HG02981 (cell line): ENCODE data around the gene P3H2.

ENCODE experiments used
- ATAC-seq: cut with Tn5 transposase; IDR thresholded peaks from one replicate; pipeline ENCODE4 v1.9.1; 2021; ENCODE audit warnings: mild to moderate bottlenecking, moderate library complexity; ENCODE audit not compliant: unreplicated experiment

P3H2 gene

GRCh38 chr3:189995129-189995528 is 125.6 kb downstream of the P3H2 start:
- no peak for ATAC-seq

GRCh38 chr3:189990826-189991225 is 129.9 kb downstream of the P3H2 start:
- no peak for ATAC-seq

GRCh38 chr3:189988854-189989253 is 131.8 kb downstream of the P3H2 start:
- no peak for ATAC-seq

- no peak for ATAC-seq
These were observed 132.4 kb downstream of the P3H2 start for GRCh38 chr3:189988322-189988721.

DNA sequence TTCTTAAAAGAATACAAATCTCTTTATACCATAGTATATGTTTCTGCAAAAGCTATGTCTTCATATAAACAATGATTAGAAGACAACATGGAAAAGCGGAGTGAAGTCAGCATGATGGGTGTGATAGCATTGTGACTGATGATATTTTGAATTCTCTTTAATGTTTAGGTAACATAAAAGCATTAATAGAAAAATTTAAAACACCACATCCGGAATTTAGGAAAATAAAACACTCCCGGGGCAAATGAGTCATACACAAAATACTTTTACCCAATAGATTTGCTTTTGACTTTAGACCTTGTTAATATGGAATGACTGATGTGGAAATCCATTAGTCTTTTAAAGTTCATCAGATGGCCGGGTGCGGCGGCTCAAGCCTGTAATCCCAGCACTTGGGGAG is 134.7 kb downstream of the P3H2 start:
- ATAC-seq: no peak

- ATAC-seq: no peak
These were observed 137.1 kb downstream of the P3H2 start for GRCh38 chr3:189983612-189984011.

GRCh38 chr3:189982321-189982945 is 138.3 kb downstream of the P3H2 start:
- no peak for ATAC-seq

GRCh38 chr3:189981668-189982067 is 139.0 kb downstream of the P3H2 start:
- ATAC-seq: no peak

DNA sequence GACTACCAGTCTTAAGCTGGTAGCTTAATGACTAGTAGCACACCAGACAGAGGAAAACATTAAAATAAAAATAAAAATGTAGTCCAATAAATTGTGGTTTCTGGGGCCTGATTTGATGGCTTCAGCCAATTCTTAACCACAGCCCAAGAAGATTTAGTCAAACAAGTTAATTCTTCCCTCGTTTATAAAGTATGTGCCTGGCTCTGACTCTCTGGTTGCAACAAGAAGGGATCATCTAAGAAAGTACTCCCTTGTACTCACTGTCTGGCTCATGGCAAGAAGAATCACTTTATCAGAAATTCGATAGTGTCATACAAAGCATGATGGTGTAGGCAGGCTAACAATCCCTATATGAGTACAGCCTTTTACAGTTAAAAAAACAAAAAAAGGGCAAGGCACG is 141.9 kb downstream of the P3H2 start:
- ATAC-seq: no peak

DNA sequence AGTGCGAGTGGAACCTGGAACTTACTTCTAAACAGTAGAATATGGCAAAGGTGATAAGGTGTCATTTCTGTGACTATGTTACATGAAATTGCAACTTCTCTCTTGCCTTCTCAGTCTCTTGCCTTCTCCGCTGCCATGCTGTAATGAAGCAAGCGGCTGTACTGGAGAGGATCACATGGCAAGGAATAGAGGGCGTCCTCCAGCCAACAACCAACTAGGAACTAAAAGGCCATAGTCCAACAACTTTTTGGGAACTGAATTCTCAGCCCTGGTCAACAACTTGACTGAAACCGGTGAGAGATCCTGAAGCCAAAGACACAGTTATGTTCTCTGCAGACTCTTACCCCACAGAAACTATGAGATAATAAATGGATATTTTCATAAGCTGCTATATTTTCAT is 143.5 kb downstream of the P3H2 start:
- no peak for ATAC-seq

GRCh38 chr3:189975391-189975990 is 145.2 kb downstream of the P3H2 start:
- no peak for ATAC-seq

- no peak for ATAC-seq
These were observed 146.3 kb downstream of the P3H2 start for GRCh38 chr3:189974359-189974758.

GRCh38 chr3:189967254-189967865 is 153.3 kb downstream of the P3H2 start:
- ATAC-seq: peak; percentile 78

DNA sequence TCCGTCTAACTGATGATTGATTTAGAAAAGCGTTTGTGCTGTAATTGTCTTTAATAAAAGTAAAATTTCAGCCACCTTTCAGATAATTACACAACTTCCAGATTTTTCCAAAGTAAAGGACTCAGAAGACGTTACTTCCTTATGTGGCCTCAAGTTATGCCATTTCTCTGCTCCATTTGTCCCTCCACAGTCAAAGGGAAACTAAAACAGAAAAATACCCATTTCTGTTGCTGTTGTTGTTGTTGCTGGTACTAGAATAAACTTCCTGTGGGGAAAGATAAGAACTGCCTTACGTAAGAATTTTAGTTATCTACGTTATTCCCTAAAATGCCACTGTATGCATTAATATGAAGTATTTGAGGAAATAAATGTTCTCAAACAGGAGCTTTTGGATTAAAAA is 153.9 kb downstream of the P3H2 start:
- ATAC-seq: peak; percentile 53

DNA sequence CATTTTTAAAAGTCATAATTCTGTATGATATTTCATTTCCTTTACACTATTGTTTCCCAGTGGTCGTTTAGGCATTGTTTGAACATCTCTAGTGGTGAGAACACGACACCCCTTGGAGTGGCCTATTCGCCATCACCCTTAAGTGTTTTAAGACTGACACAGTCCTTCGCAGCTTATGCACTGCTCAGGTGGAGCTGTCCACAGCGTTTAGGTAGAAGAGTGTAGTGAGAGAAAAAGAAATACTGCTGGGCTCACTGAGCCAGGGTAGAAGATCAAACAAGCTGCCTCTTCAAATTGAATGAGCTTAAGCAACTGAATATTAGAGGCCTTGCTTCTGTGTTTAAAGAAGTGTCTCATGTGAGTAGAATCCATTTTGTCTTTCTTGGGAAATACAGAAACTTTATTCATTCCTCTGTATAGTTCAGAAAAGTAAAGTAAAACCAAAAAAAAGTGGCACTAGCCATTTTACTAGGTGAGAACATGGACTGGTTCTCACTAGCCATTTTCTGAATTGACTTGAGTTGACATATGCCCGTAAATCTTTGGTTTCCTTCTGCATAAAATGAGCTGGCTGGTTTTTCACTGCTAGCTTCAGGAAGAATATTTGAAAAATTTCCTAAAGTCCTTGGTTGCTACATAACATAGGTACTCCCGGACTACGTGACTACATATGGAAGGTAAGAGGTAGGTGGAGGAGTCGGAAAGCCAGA is 155.9 kb downstream of the P3H2 start:
- no peak for ATAC-seq

DNA sequence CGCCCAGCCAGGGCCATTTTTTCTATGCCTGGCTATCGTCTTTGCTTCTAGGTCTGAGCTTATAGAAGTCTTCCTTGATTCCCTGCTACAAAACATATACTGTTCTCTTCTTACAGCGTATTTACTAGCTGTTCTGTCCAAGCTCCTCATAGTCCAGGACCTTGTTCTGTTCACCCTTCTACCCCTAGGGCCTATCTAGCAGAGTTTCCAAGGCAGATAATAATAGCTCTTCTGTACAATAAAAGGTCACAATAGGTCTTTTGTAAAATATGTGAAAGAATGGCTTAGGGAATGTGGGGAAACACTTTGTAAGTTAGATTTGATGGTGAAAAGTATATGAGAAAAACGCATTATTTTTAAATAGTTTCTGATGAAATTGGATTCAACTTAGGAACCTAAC is 158.2 kb downstream of the P3H2 start:
- no peak for ATAC-seq

GRCh38 chr3:189961522-189962161 is 159.1 kb downstream of the P3H2 start:
- ATAC-seq: peak; percentile 74

DNA sequence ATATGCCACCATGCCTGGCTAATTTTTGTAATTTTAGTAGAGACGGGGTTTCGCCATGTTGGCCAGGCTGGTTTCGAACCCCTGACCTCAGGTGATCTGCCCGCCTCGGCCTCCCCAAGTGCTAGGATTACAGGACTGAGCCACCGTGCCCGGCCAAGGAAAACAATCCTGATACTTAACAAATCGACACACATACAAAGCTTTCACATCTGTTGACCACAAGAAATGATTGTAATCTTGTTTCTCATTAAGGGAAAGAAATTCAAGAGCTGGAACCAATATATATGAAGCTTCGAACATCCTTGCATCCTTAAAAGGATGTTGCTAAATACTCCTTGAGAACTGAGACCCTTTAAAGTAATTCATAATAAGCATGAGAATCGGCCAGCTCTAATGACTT is 159.6 kb downstream of the P3H2 start:
- peak; percentile 10 for ATAC-seq

DNA sequence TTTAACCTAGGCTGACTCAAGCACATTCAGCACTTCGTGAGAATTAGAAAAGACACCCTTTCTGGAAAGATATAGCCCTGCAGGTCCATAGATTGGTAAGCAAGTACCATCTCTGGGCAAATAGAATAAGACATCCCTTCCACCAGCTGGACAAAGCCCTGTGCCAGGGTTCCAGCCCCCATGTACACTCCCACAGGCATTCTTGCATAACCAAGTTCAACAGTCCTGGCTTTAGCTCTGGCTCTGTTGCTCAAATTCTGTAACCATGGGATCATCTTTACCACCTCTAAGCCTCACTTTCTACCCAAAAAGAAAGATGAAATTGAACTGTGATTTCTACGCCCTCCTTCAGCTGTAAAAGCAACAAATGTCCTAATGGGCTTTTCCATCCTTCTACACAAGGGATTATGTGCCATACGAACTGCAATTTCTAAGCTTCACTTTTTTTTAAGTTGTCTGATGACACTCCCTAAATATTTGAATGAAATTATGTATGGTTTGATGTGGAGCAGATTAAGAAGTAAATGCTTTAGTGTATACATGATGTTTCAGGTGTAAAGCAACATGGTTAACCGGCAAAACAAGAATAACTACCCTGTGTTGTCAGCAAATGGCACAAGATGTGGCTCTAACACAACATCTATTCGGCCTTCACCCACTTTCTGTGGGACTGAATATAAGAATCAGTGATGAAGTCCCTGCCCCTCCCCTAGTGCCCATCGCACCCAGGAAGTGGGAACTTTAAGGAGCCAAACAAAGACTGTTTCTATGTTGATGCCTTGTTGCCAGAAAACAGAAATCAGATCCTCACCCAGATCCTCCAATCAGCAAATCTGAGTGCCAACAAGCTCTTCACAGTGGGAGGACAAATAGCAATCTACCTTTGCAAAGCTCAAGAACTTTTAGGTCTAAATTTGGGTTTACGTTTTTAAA is 165.7 kb downstream of the P3H2 start:
- no peak for ATAC-seq

- ATAC-seq: no peak
These were observed 167.1 kb downstream of the P3H2 start for GRCh38 chr3:189953551-189953950.
